Dendritic cell treated with granulocyte-macrophage colony-stimulating factor and Interleukin-4, amounts not matched to agents 40 ng/mL and 50 ng/mL, for 4 days (primary cell): ENCODE measurements around the gene CDKN2AIPNL.
"Not testable (repeated sequence)": the region's sequence is repeated elsewhere in the genome, so short reads cannot be mapped to it uniquely, and the experiment has no call there.

Source experiments
- H3K27ac Mint-ChIP-seq: one replicate; pipeline ENCODE4 v1.8.0; 2022; ENCODE audit warnings: mild to moderate bottlenecking, mixed read lengths
- H3K27me3 Mint-ChIP-seq: one replicate; pipeline ENCODE4 v1.8.0; 2022; ENCODE audit warnings: mild to moderate bottlenecking, mixed read lengths
- H3K36me3 Mint-ChIP-seq: one replicate; pipeline ENCODE4 v1.8.0; 2022; ENCODE audit warnings: low read depth, mixed read lengths
- H3K4me1 Mint-ChIP-seq: one replicate; pipeline ENCODE4 v1.8.0; 2022; ENCODE audit warnings: low read depth, mixed read lengths
- H3K4me3 Mint-ChIP-seq: one replicate; pipeline ENCODE4 v1.8.0; 2022; ENCODE audit warnings: mild to moderate bottlenecking, moderate library complexity, mixed read lengths
- H3K9me3 Mint-ChIP-seq: one replicate; pipeline ENCODE4 v1.8.0; 2022; ENCODE audit warnings: mixed read lengths
- intact Hi-C: fragments of 100-400 bp; cut with micrococcal nuclease; formaldehyde crosslinking; loops from one replicate; pipeline ENCODE4 v1.15.0; 2022

Gene CDKN2AIPNL

GRCh38 chr5:134432174-134432573 is 20.5 kb upstream of the CDKN2AIPNL start:
- no peak overlapping the region for H3K27ac Mint-ChIP-seq
- no peaks in the 10 kb centered on the region for H3K9me3 Mint-ChIP-seq
- intact Hi-C loops: no loop called here

GRCh38 chr5:134430001-134430569 is 18.4 kb upstream of the CDKN2AIPNL start:
- Mint-ChIP-seq H3K9me3 (no peaks in the 10 kb centered on the region), H3K36me3 (no peaks in the 10 kb centered on the region), H3K4me3 (no peak overlapping the region), H3K27ac (no peak overlapping the region), H3K4me1 (no peaks in the 10 kb centered on the region), H3K27me3 (no peaks in the 10 kb centered on the region)
- intact Hi-C loops: no loop called here

More at GRCh38 chr5:134432174-134432573, 20.5 kb upstream of the CDKN2AIPNL start:
- Mint-ChIP-seq H3K36me3 (no peaks in the 10 kb centered on the region), H3K27me3 (no peaks in the 10 kb centered on the region), H3K4me1 (peaks cover 12% of the 10 kb centered on the region), H3K4me3 (no peak overlapping the region)

- Mint-ChIP-seq H3K9me3 (no peaks in the 10 kb centered on the region), H3K27ac (no peak overlapping the region), H3K4me3 (no peak overlapping the region), H3K36me3 (no peaks in the 10 kb centered on the region), H3K27me3 (no peaks in the 10 kb centered on the region), H3K4me1 (no peaks in the 10 kb centered on the region)
- intact Hi-C loops: no loop called here
Measured at GRCh38 chr5:134427540-134428041, 15.9 kb upstream of the CDKN2AIPNL start.

GRCh38 chr5:134426361-134426760 is 14.7 kb upstream of the CDKN2AIPNL start:
- Mint-ChIP-seq H3K4me3 (no peak overlapping the region), H3K4me1 (peaks cover 6% of the 10 kb centered on the region), H3K27ac (no peak overlapping the region), H3K36me3 (no peaks in the 10 kb centered on the region), H3K9me3 (peaks cover 10% of the 10 kb centered on the region), H3K27me3 (no peaks in the 10 kb centered on the region)
- intact Hi-C loops: no loop called here

- Mint-ChIP-seq H3K27me3 (no peaks in the 10 kb centered on the region), H3K27ac (no peak overlapping the region), H3K36me3 (no peaks in the 10 kb centered on the region), H3K4me3 (no peak overlapping the region), H3K4me1 (peaks cover 6% of the 10 kb centered on the region), H3K9me3 (peaks cover 17% of the 10 kb centered on the region)
- intact Hi-C loops: no loop called here
Measured at GRCh38 chr5:134423376-134423775, 11.7 kb upstream of the CDKN2AIPNL start.

- intact Hi-C loops: no loop called here
- peaks cover 6% of the 10 kb centered on the region for H3K4me1 Mint-ChIP-seq
- no peaks in the 10 kb centered on the region for H3K36me3 Mint-ChIP-seq
- no peak overlapping the region for H3K4me3 Mint-ChIP-seq
- H3K27ac Mint-ChIP-seq: no peak overlapping the region
- peaks cover 17% of the 10 kb centered on the region for H3K9me3 Mint-ChIP-seq
- H3K27me3 Mint-ChIP-seq: no peaks in the 10 kb centered on the region
Measured at GRCh38 chr5:134422791-134423365, 11.2 kb upstream of the CDKN2AIPNL start.

- H3K4me3 Mint-ChIP-seq, intact Hi-C loops, H3K27ac Mint-ChIP-seq, H3K36me3 Mint-ChIP-seq, H3K4me1 Mint-ChIP-seq, H3K27me3 Mint-ChIP-seq: not testable (repeated sequence)
- H3K9me3 Mint-ChIP-seq: peaks cover 17% of the 10 kb centered on the region
Measured at GRCh38 chr5:134421038-134421437, 9.4 kb upstream of the CDKN2AIPNL start.

- Mint-ChIP-seq H3K36me3 (no peaks in the 10 kb centered on the region), H3K9me3 (peaks cover 17% of the 10 kb centered on the region), H3K4me3 (no peak overlapping the region), H3K27ac (no peak overlapping the region), H3K27me3 (no peaks in the 10 kb centered on the region), H3K4me1 (peaks cover 6% of the 10 kb centered on the region)
- intact Hi-C loops: no loop called here
Measured at GRCh38 chr5:134420343-134420742, 8.7 kb upstream of the CDKN2AIPNL start.

GRCh38 chr5:134418958-134419357 is 7.3 kb upstream of the CDKN2AIPNL start:
- peaks cover 17% of the 10 kb centered on the region for H3K9me3 Mint-ChIP-seq

GRCh38 chr5:134417707-134418106 is 6.0 kb upstream of the CDKN2AIPNL start:
- Mint-ChIP-seq H3K4me3 (no peak overlapping the region), H3K27ac (no peak overlapping the region), H3K27me3 (no peaks in the 10 kb centered on the region)

More at GRCh38 chr5:134418958-134419357, 7.3 kb upstream of the CDKN2AIPNL start:
- intact Hi-C loops: no loop called here
- no peaks in the 10 kb centered on the region for H3K36me3 Mint-ChIP-seq
- H3K4me3 Mint-ChIP-seq: no peak overlapping the region
- no peaks in the 10 kb centered on the region for H3K27me3 Mint-ChIP-seq
- H3K4me1 Mint-ChIP-seq: peaks cover 6% of the 10 kb centered on the region
- no peak overlapping the region for H3K27ac Mint-ChIP-seq

GRCh38 chr5:134413046-134413445 is 1.4 kb upstream of the CDKN2AIPNL start:
- Mint-ChIP-seq H3K27me3 (no peaks in the 10 kb centered on the region), H3K4me1 (peaks cover 28% of the 10 kb centered on the region), H3K4me3 (no peak overlapping the region), H3K27ac (no peak overlapping the region), H3K9me3 (no peaks in the 10 kb centered on the region), H3K36me3 (peaks cover 10% of the 10 kb centered on the region)
- intact Hi-C loops: no loop called here

More at GRCh38 chr5:134417707-134418106, 6.0 kb upstream of the CDKN2AIPNL start:
- H3K4me1 Mint-ChIP-seq: peaks cover 7% of the 10 kb centered on the region
- H3K36me3 Mint-ChIP-seq: no peaks in the 10 kb centered on the region
- intact Hi-C loops: no loop called here
- H3K9me3 Mint-ChIP-seq: peaks cover 17% of the 10 kb centered on the region

- H3K4me1 Mint-ChIP-seq: peaks cover 28% of the 10 kb centered on the region
- peak overlapping the region; percentile 94 for H3K4me3 Mint-ChIP-seq
- no peaks in the 10 kb centered on the region for H3K27me3 Mint-ChIP-seq
- intact Hi-C loops: loop anchor here (1.0 kb wide), 1 partner anchor 116 kb away; no protein-coding TSS in a partner anchor
- peaks cover 24% of the 10 kb centered on the region for H3K36me3 Mint-ChIP-seq
- peak overlapping the region; percentile 87 for H3K27ac Mint-ChIP-seq
- H3K9me3 Mint-ChIP-seq: no peaks in the 10 kb centered on the region
Measured at GRCh38 chr5:134411228-134411545, 494 bp downstream of the CDKN2AIPNL start.

GRCh38 chr5:134410822-134411221 is 859 bp downstream of the CDKN2AIPNL start:
- Mint-ChIP-seq H3K36me3 (peaks cover 28% of the 10 kb centered on the region), H3K27me3 (no peaks in the 10 kb centered on the region), H3K27ac (peak overlapping the region; percentile 87), H3K4me3 (peak overlapping the region; percentile 94), H3K4me1 (peaks cover 28% of the 10 kb centered on the region), H3K9me3 (no peaks in the 10 kb centered on the region)
- intact Hi-C loops: loop anchor here (1.0 kb wide), 1 partner anchor 116 kb away; no protein-coding TSS in a partner anchor

- Mint-ChIP-seq H3K4me1 (peaks cover 28% of the 10 kb centered on the region), H3K4me3 (no peak overlapping the region), H3K36me3 (peaks cover 39% of the 10 kb centered on the region), H3K9me3 (no peaks in the 10 kb centered on the region), H3K27ac (no peak overlapping the region), H3K27me3 (no peaks in the 10 kb centered on the region)
- intact Hi-C loops: no loop called here
Measured at GRCh38 chr5:134409321-134409720, 2.4 kb downstream of the CDKN2AIPNL start.

GRCh38 chr5:134406390-134406789 is 5.3 kb downstream of the CDKN2AIPNL start:
- peaks cover 50% of the 10 kb centered on the region for H3K36me3 Mint-ChIP-seq
- no peaks in the 10 kb centered on the region for H3K9me3 Mint-ChIP-seq
- H3K4me1 Mint-ChIP-seq: peaks cover 16% of the 10 kb centered on the region
- intact Hi-C loops: no loop called here
- H3K27me3 Mint-ChIP-seq: no peaks in the 10 kb centered on the region
- H3K4me3 Mint-ChIP-seq: no peak overlapping the region
- H3K27ac Mint-ChIP-seq: no peak overlapping the region
